ENCODE results near the gene KRT12.

DNA sequence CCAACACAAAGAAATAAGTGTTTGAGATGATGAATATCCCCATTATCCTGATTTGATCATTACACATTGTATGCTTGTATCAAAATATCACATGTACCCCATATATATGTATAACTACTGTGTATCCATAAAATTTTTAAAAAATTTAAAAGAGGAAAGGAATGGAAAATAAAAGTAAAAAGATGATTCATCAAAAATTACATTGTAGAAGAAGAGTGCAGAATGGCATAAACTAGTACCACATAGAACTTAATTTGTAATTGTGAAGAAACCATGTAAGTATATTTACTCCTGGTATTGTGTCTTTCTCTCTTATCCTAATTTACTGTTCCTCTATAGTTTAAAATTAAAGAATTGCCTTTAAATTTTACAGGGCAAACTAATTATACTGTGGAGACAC is 33.1 kb downstream of the KRT12 start:
- TF ChIP-seq POLR2A (IDR thresholded peaks at IDR 0.05), result no peak
- no peak for TF ChIP-seq CTCF (IDR thresholded peaks at IDR 0.05)
- no peak for TF ChIP-seq POLR2AphosphoS5 (IDR thresholded peaks at IDR 0.05; ENCODE audit: insufficient read depth in 1 of 2, low read depth in 1 of 2)
